Measurements from ENCODE around the gene ZNF121.

- TF ChIP-seq EP300 (IDR thresholded peaks at IDR 0.05; ENCODE audit: borderline replicate concordance) (no peak), CEBPB (IDR thresholded peaks at IDR 0.05) (no peak), TCF12 (IDR thresholded peaks at IDR 0.05; ENCODE audit: low read depth) (no peak), FOXM1 (IDR thresholded peaks at IDR 0.05; ENCODE audit: borderline replicate concordance, low read depth) (no peak), CREB1 (IDR thresholded peaks at IDR 0.05; ENCODE audit: low read depth) (no peak), NFIC (IDR thresholded peaks at IDR 0.05) (no peak), YY1 (IDR thresholded peaks at IDR 0.05; ENCODE audit: low read depth) (no peak), RAD21 (IDR thresholded peaks at IDR 0.05; ENCODE audit: low read depth) (no peak), TAF1 (IDR thresholded peaks at IDR 0.05; ENCODE audit: low read depth) (no peak), TEAD4 (IDR thresholded peaks at IDR 0.05) (no peak)
- TF ChIP-seq, protein P1, sequence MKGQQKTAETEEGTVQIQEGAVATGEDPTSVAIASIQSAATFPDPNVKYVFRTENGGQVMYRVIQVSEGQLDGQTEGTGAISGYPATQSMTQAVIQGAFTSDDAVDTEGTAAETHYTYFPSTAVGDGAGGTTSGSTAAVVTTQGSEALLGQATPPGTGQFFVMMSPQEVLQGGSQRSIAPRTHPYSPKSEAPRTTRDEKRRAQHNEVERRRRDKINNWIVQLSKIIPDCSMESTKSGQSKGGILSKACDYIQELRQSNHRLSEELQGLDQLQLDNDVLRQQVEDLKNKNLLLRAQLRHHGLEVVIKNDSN (IDR thresholded peaks at IDR 0.05), result no peak
- TF ChIP-seq, protein P2, sequence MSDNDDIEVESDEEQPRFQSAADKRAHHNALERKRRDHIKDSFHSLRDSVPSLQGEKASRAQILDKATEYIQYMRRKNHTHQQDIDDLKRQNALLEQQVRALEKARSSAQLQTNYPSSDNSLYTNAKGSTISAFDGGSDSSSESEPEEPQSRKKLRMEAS (IDR thresholded peaks at IDR 0.05), result no peak
- TF ChIP-seq, protein P3, sequence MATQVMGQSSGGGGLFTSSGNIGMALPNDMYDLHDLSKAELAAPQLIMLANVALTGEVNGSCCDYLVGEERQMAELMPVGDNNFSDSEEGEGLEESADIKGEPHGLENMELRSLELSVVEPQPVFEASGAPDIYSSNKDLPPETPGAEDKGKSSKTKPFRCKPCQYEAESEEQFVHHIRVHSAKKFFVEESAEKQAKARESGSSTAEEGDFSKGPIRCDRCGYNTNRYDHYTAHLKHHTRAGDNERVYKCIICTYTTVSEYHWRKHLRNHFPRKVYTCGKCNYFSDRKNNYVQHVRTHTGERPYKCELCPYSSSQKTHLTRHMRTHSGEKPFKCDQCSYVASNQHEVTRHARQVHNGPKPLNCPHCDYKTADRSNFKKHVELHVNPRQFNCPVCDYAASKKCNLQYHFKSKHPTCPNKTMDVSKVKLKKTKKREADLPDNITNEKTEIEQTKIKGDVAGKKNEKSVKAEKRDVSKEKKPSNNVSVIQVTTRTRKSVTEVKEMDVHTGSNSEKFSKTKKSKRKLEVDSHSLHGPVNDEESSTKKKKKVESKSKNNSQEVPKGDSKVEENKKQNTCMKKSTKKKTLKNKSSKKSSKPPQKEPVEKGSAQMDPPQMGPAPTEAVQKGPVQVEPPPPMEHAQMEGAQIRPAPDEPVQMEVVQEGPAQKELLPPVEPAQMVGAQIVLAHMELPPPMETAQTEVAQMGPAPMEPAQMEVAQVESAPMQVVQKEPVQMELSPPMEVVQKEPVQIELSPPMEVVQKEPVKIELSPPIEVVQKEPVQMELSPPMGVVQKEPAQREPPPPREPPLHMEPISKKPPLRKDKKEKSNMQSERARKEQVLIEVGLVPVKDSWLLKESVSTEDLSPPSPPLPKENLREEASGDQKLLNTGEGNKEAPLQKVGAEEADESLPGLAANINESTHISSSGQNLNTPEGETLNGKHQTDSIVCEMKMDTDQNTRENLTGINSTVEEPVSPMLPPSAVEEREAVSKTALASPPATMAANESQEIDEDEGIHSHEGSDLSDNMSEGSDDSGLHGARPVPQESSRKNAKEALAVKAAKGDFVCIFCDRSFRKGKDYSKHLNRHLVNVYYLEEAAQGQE (IDR thresholded peaks at IDR 0.05; ENCODE audit: low read depth), result no peak
Observed at GRCh38 chr19:9615844-9616243, 31.5 kb upstream of the ZNF121 start.

All from Ishikawa (cell line).